Measurements from ENCODE around the gene S100A6.

S100A6 gene

DNA sequence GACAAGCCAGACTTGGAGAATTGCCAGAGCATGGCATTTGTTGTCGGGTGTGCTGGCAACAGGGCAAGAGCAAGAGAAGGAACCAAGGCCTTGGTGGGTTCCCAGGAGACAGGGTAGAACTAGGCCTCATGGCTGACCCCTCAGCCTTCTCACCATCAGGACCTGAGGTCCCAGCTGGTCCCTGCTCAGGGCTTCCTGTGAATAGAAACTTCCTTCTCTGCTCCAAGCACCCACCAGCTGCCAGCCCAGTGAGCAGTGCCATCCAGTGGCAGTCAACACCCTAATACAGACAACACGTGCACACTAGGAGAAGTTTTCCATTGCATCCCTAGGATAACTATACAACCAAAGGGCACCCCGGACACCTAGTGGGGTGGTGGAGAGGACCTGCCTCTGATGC, 22.8 kb downstream of the S100A6 start:
- H3K4me3 ChIP-seq (ENCODE audit: low read depth, low read length): no peak overlapping the region
- TF ChIP-seq, protein P1, sequence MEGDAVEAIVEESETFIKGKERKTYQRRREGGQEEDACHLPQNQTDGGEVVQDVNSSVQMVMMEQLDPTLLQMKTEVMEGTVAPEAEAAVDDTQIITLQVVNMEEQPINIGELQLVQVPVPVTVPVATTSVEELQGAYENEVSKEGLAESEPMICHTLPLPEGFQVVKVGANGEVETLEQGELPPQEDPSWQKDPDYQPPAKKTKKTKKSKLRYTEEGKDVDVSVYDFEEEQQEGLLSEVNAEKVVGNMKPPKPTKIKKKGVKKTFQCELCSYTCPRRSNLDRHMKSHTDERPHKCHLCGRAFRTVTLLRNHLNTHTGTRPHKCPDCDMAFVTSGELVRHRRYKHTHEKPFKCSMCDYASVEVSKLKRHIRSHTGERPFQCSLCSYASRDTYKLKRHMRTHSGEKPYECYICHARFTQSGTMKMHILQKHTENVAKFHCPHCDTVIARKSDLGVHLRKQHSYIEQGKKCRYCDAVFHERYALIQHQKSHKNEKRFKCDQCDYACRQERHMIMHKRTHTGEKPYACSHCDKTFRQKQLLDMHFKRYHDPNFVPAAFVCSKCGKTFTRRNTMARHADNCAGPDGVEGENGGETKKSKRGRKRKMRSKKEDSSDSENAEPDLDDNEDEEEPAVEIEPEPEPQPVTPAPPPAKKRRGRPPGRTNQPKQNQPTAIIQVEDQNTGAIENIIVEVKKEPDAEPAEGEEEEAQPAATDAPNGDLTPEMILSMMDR (IDR thresholded peaks at IDR 0.05; ENCODE audit: control insufficient read depth, extremely low read depth, insufficient read depth): peak; percentile 26; the same call in 1 of the 2 replicates
- DNase-seq (ENCODE audit: low read depth): no peak

DNA sequence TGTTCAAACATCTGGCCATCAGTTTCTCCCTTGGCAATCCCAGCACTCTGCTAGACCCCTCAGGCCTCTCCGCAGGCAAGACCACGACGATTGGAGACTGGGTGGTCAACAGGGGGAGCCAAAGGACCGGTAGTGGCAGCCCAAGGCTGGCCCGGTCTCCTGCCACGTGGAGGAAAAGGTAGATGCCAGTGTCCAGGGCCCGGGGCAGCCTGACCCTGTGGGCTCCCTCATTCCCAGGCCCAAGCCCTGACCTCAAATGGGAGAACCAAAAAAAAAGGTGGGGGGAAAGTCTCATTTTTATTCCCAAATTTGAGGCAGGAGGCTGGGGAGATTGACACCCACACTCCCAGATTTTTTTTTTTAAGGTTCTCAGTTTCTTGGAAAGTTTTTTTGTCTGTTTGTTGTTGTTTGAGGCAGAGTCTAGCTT, 24.8 kb downstream of the S100A6 start:
- H3K4me3 ChIP-seq (ENCODE audit: low read depth, low read length): no peak overlapping the region
- no peak for DNase-seq (ENCODE audit: low read depth)
- TF ChIP-seq, protein P1 (IDR thresholded peaks at IDR 0.05; ENCODE audit: control insufficient read depth, extremely low read depth, insufficient read depth): peak; percentile 85

- TF ChIP-seq, protein P1 (IDR thresholded peaks at IDR 0.05; ENCODE audit: control insufficient read depth, extremely low read depth, insufficient read depth): peak; percentile 70
- DNase-seq (ENCODE audit: low read depth): no peak
- H3K4me3 ChIP-seq (ENCODE audit: low read depth, low read length): no peak overlapping the region
These were observed 25.9 kb downstream of the S100A6 start for GRCh38 chr1:153509729-153510354.

GRCh38 chr1:153509036-153509435, 26.8 kb downstream of the S100A6 start:
- H3K4me3 ChIP-seq (ENCODE audit: low read depth, low read length): no peak overlapping the region
- DNase-seq (ENCODE audit: low read depth): no peak
- TF ChIP-seq, protein P1 (IDR thresholded peaks at IDR 0.05; ENCODE audit: control insufficient read depth, extremely low read depth, insufficient read depth): no peak

- H3K4me3 ChIP-seq (ENCODE audit: low read depth, low read length): no peak overlapping the region
- DNase-seq (ENCODE audit: low read depth): no peak
- TF ChIP-seq, protein P1 (IDR thresholded peaks at IDR 0.05; ENCODE audit: control insufficient read depth, extremely low read depth, insufficient read depth): no peak
These were observed 27.7 kb downstream of the S100A6 start for GRCh38 chr1:153507926-153508583.

DNA sequence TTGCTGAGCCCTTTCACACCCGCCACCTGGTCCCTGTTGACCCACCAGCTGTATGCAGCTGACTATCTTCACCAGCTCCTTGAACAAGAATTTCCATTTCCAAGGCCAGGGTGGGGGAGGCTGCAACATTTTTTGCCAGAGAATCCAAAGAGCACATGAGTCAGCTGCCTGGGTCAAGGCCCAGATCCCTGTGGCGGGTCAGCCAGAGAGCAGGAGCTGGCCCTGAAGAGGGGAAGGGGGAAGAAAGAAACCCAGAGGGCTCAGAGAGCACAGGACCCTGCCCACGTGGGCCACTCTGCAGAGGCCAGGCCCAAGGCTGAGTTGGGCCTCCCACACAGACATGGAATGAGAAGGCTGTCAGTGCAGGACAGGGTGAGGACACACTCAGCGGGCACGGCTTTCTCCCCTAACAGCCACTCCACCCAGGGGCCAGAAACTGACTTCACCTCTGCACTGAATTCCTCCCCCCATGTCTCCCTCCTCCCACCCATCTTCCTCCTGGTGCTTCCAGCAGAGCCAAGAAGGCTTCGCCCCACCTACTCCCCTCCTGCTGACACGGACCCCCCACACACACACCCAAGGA, 28.9 kb downstream of the S100A6 start:
- DNase-seq (ENCODE audit: low read depth): no peak
- H3K4me3 ChIP-seq (ENCODE audit: low read depth, low read length): no peak overlapping the region
- TF ChIP-seq, protein P1 (IDR thresholded peaks at IDR 0.05; ENCODE audit: control insufficient read depth, extremely low read depth, insufficient read depth): no peak
